Measurements from ENCODE around the gene OSBPL9. TPM values are rescaled to one million over a fixed set of nuclear protein-coding genes. Genes with fewer than 3 reads are reported as not detected.
"Not testable (repeated sequence)": the region's sequence is repeated elsewhere in the genome, so short reads cannot be mapped to it uniquely, and the experiment has no call there.

OSBPL9 gene
- total RNA-seq, 2 donors from 2014 or later = 59.0 to 59.7 TPM

DNA sequence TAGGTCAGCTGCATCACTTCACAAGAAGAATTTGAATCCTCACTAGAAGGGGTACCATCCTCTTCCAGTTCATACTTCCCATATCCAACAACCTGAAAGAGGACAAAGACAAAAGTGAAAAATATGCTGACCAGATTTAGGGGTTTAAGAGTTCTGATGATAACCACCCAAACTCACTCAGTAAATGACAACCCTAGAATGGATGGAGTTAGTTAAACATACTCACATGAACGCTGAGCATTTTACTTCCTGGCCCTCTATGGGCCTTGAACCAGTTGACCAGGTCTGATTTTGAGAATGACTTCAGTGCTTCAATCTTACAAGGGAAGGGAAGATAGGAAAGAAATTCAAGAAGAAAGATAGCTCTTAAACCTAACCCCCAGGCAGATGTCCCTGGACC is 172.4 kb downstream of the OSBPL9 start:
- Mint-ChIP-seq H3K27ac (peak overlapping the region; percentile 21), H3K4me1 (ENCODE audit: low read depth) (peaks cover 19% of the 10 kb centered on the region), H3K4me3 (no peak overlapping the region), H3K27me3 (ENCODE audit: low read depth) (no peaks in the 10 kb centered on the region), H3K9me3 (no peaks in the 10 kb centered on the region), H3K36me3 (ENCODE audit: insufficient read depth in 2 of 2) (peaks cover 6 to 13% of the 10 kb centered on the region in 2 donors)
- ATAC-seq (replicated peaks in 1 of 2) = no peak
- no peak for DNase-seq

DNA sequence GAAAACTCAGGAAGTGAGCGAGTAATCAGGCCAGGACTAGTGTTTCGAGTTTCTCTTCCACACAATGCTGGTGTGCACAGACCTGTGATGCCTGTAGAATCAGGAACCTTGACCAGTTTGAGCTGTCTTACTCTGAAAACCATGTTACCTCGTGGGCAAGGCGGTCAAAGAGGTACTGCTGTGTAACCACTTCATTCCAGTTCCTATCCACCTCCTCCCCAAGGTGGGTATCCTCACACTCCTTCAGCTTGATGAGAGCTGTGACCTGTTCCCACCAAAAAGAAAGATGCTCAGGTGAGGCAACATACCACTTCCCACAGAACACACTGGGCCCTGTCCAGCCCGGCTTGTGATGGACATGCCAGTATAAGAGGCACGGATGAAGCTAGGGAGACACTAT is 173.5 kb downstream of the OSBPL9 start:
- Mint-ChIP-seq H3K9me3 (no peaks in the 10 kb centered on the region), H3K36me3 (ENCODE audit: insufficient read depth in 2 of 2) (peaks cover 4 to 12% of the 10 kb centered on the region in 2 donors), H3K27ac (no peak overlapping the region), H3K4me1 (ENCODE audit: low read depth) (peaks cover 19% of the 10 kb centered on the region), H3K4me3 (no peak overlapping the region), H3K27me3 (ENCODE audit: low read depth) (no peaks in the 10 kb centered on the region)
- DNase-seq (no peak), ATAC-seq (replicated peaks in 1 of 2) (no peak)

DNA sequence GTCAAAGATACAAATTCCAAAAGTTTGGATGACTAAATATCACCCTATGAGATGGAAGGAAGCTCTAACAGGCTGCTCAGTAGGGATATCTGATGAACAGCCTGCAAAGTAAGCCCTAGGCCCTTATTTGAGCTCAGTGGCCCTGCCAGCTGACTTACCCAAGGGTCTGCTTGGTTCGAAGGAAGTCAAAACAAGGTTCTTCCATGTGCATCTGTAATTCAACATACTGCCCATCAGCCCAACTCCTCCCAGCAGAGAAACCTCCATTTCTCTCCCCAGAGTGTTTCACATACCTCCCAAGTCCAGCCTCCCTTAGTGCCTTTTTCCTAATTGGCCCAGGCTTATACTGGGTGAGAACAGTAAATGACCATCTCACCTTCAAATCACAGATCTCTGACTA is 175.0 kb downstream of the OSBPL9 start:
- H3K4me3 Mint-ChIP-seq = no peak overlapping the region
- peaks cover 19% of the 10 kb centered on the region for H3K4me1 Mint-ChIP-seq (ENCODE audit: low read depth)
- no peaks in the 10 kb centered on the region for H3K9me3 Mint-ChIP-seq
- ATAC-seq (replicated peaks in 1 of 2) = no peak
- no peak overlapping the region for H3K27ac Mint-ChIP-seq
- peaks cover 3 to 9% of the 10 kb centered on the region in 2 donors for H3K36me3 Mint-ChIP-seq (ENCODE audit: insufficient read depth in 2 of 2)
- no peaks in the 10 kb centered on the region for H3K27me3 Mint-ChIP-seq (ENCODE audit: low read depth)
- DNase-seq = no peak

DNA sequence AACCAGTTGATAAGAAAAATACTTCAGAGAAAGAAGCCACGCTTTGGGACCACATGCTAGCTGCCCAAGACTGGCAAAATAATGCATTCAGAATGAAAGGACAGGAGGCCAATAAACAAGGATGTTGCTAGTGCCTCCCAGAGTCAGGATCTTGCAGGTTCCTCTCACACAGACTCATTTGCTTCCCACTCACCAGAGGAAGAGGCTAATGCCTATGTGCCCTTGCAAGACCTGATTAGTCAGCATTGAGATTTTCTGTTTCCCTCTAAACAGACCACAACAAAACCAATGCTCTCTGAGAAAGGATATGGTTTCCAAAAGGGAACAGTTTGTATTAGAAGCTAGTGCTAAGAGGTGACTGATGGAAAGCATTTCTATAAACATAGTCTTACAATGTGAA is 176.0 kb downstream of the OSBPL9 start:
- Mint-ChIP-seq H3K27ac (peak overlapping the region; percentile 52), H3K27me3 (ENCODE audit: low read depth) (no peaks in the 10 kb centered on the region), H3K4me1 (ENCODE audit: low read depth) (peaks cover 19% of the 10 kb centered on the region), H3K9me3 (no peaks in the 10 kb centered on the region), H3K36me3 (ENCODE audit: insufficient read depth in 2 of 2) (peaks cover 6 to 10% of the 10 kb centered on the region in 2 donors), H3K4me3 (no peak overlapping the region)
- DNase-seq = peak in 1 of 2 donors; percentile 5
- ATAC-seq (replicated peaks in 1 of 2) = peak; percentile 69 to 72

DNA sequence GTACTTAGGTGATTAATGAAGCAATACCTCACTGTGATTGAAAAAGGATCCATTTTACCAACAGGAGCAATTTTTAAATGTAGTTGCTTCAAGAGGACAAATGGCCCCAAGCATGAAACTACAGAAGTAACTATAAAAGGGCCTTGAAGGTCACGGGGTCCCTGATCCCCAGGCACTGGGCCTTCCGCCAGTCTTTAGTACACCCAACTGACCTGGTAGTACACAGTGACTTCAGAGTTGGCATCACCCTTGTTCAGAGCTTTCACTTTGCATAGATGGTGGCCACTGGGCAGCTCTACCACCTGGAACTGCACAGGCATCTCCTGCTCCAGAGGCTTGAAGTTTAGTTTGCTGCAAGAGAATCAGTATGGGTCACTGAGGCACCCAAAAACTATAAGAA is 177.4 kb downstream of the OSBPL9 start:
- Mint-ChIP-seq H3K27ac (peak overlapping the region; percentile 27), H3K4me1 (ENCODE audit: low read depth) (peaks cover 19% of the 10 kb centered on the region), H3K9me3 (no peaks in the 10 kb centered on the region), H3K27me3 (ENCODE audit: low read depth) (no peaks in the 10 kb centered on the region), H3K36me3 (ENCODE audit: insufficient read depth in 2 of 2) (peaks cover 3 to 10% of the 10 kb centered on the region in 2 donors), H3K4me3 (no peak overlapping the region)
- ATAC-seq (replicated peaks in 1 of 2) (no peak), DNase-seq (no peak)

DNA sequence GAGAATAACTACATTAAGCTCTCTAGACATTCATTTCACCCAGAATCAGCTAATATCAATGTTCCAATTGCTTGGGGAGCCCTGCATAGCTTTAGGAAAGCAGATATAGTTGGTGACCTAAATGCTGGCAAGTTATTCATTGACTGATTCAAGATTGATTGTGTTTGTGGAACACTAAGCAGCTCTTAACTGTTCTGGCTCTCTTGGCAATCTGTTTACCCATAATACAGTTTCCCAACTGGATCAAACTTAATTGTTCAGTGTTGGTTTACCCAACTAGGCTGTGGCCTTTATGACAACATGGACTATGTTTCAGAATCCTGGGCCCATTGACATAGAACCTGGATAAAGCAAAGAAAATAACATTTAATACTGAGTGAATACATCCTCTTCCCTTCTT is 178.0 kb downstream of the OSBPL9 start:
- Mint-ChIP-seq H3K27ac (peak overlapping the region; percentile 27), H3K36me3 (ENCODE audit: insufficient read depth in 2 of 2) (peaks cover 3 to 7% of the 10 kb centered on the region in 2 donors), H3K4me1 (ENCODE audit: low read depth) (peaks cover 19% of the 10 kb centered on the region), H3K9me3 (no peaks in the 10 kb centered on the region), H3K27me3 (ENCODE audit: low read depth) (no peaks in the 10 kb centered on the region), H3K4me3 (no peak overlapping the region)
- no peak for ATAC-seq (replicated peaks in 1 of 2)
- no peak for DNase-seq

DNA sequence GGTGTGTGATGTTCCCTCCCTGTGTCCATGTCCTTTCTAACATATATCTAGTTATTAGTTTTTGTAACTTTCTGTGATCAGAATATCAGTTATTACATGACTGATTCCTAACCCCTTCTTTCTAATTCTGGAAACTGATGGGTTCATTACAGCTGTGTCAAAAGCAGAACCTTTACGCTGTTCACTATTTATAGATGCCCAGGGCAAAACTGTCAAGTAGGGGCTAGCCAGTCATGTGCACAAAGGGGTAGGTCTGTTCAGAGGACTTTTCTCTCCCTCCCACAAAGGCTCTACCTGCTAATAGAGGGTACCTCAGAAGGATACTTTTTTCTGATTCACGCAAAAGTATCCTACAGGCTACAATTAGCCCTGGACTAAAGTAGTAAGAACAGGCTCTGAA is 182.5 kb downstream of the OSBPL9 start:
- no peak for ATAC-seq (replicated peaks in 1 of 2)
- Mint-ChIP-seq H3K27me3 (ENCODE audit: low read depth) (no peaks in the 10 kb centered on the region), H3K4me3 (no peak overlapping the region), H3K9me3 (no peaks in the 10 kb centered on the region), H3K27ac (no peak overlapping the region), H3K36me3 (ENCODE audit: insufficient read depth in 2 of 2) (peaks cover 3 to 5% of the 10 kb centered on the region in 2 donors), H3K4me1 (ENCODE audit: low read depth) (no peaks in the 10 kb centered on the region)
- DNase-seq = no peak

DNA sequence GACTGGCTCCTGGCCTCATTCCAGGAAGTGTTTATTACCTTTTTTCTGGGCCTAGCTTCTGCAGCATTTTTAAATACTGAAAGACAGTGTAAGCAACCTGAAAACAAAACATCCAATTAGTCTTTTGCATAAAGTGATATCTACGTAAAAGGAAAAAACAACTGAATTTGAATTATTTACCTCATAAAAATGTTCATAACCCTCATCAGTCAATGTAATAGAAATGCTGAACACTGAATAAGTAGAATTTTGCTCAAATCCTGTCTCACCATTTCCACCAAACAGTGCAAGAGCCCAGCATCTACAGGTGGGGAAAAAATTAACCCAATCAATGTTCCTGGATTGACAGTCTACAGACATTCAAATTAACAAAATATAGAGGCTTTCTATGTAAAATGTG is 197.6 kb downstream of the OSBPL9 start:
- Mint-ChIP-seq H3K27me3 (ENCODE audit: low read depth) (no peaks in the 10 kb centered on the region), H3K4me3 (no peak overlapping the region), H3K4me1 (ENCODE audit: low read depth) (no peaks in the 10 kb centered on the region), H3K36me3 (ENCODE audit: insufficient read depth in 2 of 2) (peaks cover 1 to 16% of the 10 kb centered on the region in 2 donors), H3K27ac (no peak overlapping the region), H3K9me3 (no peaks in the 10 kb centered on the region)
- ATAC-seq (replicated peaks in 1 of 2) = no peak
- DNase-seq = no peak

DNA sequence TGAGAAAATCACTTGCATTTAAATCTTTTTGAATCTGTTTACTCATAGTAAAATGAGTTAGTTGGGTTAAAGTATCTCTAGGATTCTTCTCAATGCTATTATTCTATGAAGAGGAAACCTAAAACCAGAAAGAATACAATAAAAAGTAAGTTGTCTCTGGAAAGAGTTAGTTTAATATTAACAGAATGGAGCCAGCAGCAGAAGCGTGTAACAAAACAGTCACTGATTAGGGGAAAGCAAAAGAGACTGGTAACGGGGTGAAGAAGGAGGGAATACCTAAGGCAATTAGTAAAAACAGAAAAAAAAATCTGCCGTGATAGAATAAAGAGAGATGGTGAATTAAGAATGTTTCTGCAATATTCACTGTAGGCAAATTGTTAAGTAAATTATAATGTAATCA is 201.6 kb downstream of the OSBPL9 start:
- no peak for DNase-seq
- peak overlapping the region; percentile 2 for H3K27ac Mint-ChIP-seq
- no peak overlapping the region for H3K4me3 Mint-ChIP-seq
- peaks cover 0 to 21% of the 10 kb centered on the region in 2 donors for H3K36me3 Mint-ChIP-seq (ENCODE audit: insufficient read depth in 2 of 2)
- H3K4me1 Mint-ChIP-seq (ENCODE audit: low read depth) = no peaks in the 10 kb centered on the region
- no peaks in the 10 kb centered on the region for H3K27me3 Mint-ChIP-seq (ENCODE audit: low read depth)
- H3K9me3 Mint-ChIP-seq = no peaks in the 10 kb centered on the region
- ATAC-seq (replicated peaks in 1 of 2) = no peak

DNA sequence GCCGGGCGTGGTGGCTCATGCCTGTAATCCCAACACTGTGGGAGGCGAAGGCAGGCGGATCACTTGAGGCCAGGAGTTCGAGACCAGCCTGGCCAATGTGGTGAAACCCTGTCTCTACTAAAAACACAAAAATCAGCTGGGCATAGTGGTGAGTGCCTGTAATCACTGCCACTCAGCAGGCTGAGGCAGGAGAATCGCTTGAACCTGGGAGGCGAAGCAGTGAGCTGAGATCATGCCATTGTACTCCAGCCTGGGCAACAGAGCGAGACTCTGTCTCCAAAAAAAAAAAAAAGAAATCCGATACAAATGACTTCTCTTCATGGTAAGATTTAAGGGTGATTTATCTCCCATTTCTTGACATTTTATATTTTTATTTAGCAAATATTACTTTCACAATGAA is 202.1 kb downstream of the OSBPL9 start:
- H3K9me3 Mint-ChIP-seq; DNase-seq; H3K4me1 Mint-ChIP-seq (ENCODE audit: low read depth); H3K4me3 Mint-ChIP-seq; ATAC-seq (replicated peaks in 1 of 2); H3K27ac Mint-ChIP-seq; H3K27me3 Mint-ChIP-seq (ENCODE audit: low read depth): not testable (repeated sequence)
- H3K36me3 Mint-ChIP-seq (ENCODE audit: insufficient read depth in 2 of 2) = peaks cover 0 to 17% of the 10 kb centered on the region in 2 donors

DNA sequence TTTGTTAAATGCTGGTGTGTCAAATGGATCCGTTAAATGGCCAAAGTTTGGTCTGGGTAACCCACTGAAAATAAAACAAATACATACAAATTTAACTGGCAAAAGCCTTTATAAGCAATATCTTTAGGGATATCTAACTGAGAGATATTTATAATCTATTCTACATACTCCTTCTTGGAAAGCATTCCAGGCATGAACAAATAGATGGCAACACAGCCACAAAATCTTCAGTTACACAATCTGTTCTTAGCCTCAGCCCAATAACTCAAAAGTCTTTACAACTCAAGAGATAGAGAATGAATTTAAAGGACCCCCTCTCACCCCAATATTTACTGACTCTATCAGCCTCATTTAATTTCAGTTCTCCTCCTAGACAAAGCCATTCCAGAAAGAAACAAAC is 202.9 kb downstream of the OSBPL9 start:
- H3K4me1 Mint-ChIP-seq (ENCODE audit: low read depth) = no peaks in the 10 kb centered on the region
- H3K9me3 Mint-ChIP-seq = no peaks in the 10 kb centered on the region
- no peaks in the 10 kb centered on the region for H3K27me3 Mint-ChIP-seq (ENCODE audit: low read depth)

DNA sequence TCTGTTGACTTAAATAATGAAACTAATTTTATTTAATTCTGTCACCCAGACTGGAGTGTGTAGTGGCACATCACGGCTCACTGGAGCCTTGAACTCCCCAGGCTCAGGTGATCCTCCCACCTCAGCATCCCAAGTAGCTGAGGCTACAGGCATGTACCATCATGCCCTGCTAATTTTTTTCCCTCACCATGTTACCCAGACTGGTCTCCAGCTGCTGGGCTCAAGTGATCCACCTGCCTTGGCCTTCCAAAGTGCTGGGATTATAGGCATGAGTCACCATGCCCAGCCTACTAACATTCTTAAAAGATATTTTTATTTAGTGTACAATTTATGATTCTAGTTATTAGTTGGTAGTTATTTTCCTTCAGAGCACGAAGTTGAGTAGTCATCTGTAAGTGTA is 212.2 kb downstream of the OSBPL9 start:
- Mint-ChIP-seq H3K9me3 (no peaks in the 10 kb centered on the region), H3K36me3 (ENCODE audit: insufficient read depth in 2 of 2) (peaks cover 2 to 10% of the 10 kb centered on the region in 2 donors), H3K27me3 (ENCODE audit: low read depth) (no peaks in the 10 kb centered on the region), H3K4me1 (ENCODE audit: low read depth) (no peaks in the 10 kb centered on the region), H3K27ac (no peak overlapping the region), H3K4me3 (no peak overlapping the region)
- no peak for DNase-seq
- no peak for ATAC-seq (replicated peaks in 1 of 2)

More for the DNA sequence above, 202.9 kb downstream of the OSBPL9 start:
- Mint-ChIP-seq H3K4me3 (no peak overlapping the region), H3K36me3 (ENCODE audit: insufficient read depth in 2 of 2) (peaks cover 0 to 13% of the 10 kb centered on the region in 2 donors), H3K27ac (no peak overlapping the region)
- DNase-seq (no peak), ATAC-seq (replicated peaks in 1 of 2) (no peak)

DNA sequence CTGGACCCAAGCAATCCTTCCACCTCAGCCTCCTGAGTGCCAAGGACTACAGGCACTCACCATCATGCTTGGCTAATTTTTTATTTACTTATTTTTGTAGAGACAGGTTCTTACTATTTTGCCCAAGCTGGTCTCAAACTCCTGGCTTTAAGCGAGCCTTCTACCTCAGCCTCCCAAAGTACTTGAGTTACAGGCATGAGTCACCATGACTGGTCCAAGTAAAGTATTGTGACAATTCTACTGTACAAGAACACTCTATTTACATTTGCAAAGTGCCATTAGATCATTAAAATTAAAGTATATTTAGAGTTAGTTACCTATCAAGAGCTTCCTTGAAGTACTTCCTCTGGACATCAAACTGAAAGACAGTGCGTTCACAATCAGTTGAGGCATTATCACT is 216.8 kb downstream of the OSBPL9 start:
- Mint-ChIP-seq H3K4me1 (ENCODE audit: low read depth) (no peaks in the 10 kb centered on the region), H3K9me3 (no peaks in the 10 kb centered on the region), H3K36me3 (ENCODE audit: insufficient read depth in 2 of 2) (peaks cover 2 to 12% of the 10 kb centered on the region in 2 donors), H3K27ac (no peak overlapping the region), H3K27me3 (ENCODE audit: low read depth) (no peaks in the 10 kb centered on the region), H3K4me3 (no peak overlapping the region)
- DNase-seq = no peak
- no peak for ATAC-seq (replicated peaks in 1 of 2)

DNA sequence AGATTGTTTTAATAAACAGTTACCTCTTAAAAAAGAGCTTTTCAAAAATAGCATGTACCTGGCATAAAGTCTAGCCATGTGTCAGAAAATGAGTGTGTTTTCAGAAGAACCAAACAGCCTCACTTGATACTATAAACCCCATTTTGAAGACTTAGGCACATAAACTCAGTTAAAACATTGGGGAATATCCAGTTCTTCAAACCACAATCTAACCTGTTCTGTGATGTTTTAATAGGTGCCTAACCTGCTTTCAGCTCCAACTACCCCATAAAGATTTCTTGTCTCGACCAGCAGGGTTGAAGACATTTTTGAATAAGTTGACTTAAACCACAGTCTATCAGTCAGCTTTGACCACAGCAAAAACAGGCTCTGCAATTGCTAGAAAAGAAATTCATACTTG is 220.4 kb downstream of the OSBPL9 start:
- H3K27me3 Mint-ChIP-seq (ENCODE audit: low read depth) = no peaks in the 10 kb centered on the region
- peaks cover 3 to 16% of the 10 kb centered on the region in 2 donors for H3K36me3 Mint-ChIP-seq (ENCODE audit: insufficient read depth in 2 of 2)
- peaks cover 6% of the 10 kb centered on the region for H3K4me1 Mint-ChIP-seq (ENCODE audit: low read depth)
- DNase-seq (no peak), ATAC-seq (replicated peaks in 1 of 2) (no peak)
- H3K9me3 Mint-ChIP-seq = no peaks in the 10 kb centered on the region
- H3K27ac Mint-ChIP-seq = no peak overlapping the region
- H3K4me3 Mint-ChIP-seq = no peak overlapping the region
